ENCODE measurements around the gene CGB8. TPM values are rescaled to one million over a fixed set of nuclear protein-coding genes. Genes with fewer than 3 reads are reported as not detected.
"Not testable (repeated sequence)": the region's sequence is repeated elsewhere in the genome, so short reads cannot be mapped to it uniquely, and the experiment has no call there.

The CGB8 gene
- total RNA-seq (2014; rRNA removed; shearing (Covaris generic)) = 1.5 TPM in 1 of 2 replicates, not detected in the other

DNA sequence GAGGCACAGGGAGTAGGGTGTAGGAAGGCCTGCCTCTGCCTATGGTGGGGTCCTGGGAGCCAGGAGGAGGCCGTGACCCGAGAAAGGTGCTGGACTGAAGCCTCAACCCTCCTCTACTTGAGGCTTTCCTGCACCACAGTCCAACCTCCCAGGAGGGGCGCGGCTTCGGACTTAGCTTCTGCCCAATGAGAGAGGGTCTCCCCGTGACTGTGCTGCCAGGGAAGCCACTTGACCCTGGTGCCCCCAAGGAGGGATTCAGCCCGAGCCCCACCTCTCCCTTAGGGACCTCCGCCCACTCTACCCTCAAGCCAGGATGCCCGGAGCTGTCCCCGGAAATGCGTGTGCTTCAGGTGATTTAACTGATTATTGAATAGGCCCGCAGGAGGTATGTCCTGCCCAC lies at the start of gene CGB8:
CGB8 (minus strand) TSS at position 101 of the 400 bp plus-strand sequence. CDS start 372 bp downstream, outside the sequence.
- DNase-seq (ENCODE audit: low spot score) = not testable (repeated sequence)

DNA sequence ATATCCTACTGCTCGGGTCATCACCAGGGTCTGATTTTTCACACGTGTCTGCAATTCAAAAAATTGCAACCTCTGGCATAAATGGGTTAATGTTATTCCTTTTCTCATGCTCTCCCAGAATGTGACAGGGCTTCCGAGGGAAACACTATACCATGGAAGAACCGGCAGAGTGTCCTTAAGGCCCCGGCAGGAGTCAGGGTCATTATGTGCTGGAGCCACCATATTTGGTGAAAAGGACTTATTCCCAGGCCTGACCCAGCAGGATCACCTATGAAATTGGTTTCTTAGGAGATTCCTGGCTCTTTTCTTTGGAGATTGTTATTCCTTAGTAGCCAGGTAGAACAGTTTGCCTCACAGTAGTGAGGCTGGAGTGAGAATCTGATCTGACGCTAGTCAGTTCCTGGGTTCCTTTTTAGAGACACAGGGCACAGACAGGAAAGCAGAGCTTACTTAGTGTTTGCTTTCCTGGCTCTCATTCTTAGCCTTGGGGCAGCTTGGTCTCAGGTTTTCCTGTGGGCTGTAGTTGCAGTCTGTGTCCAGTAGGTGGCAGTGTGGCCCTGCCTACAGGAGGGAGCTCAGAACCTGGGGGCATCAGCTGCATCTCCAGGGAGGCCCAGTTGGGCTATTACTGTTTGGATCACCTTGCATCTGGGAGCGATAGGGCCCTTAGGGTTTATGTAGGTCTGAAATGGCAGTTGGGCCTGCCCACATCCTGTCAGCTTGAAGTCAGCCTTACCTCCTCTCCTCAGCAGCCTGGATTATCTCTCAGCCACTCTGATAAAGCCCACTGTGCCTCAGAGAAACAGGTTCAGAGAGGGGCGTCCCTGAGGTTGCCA lies 48.8 kb upstream of the CGB8 start:
- peak; percentile 83 for DNase-seq (ENCODE audit: low spot score)

DNA sequence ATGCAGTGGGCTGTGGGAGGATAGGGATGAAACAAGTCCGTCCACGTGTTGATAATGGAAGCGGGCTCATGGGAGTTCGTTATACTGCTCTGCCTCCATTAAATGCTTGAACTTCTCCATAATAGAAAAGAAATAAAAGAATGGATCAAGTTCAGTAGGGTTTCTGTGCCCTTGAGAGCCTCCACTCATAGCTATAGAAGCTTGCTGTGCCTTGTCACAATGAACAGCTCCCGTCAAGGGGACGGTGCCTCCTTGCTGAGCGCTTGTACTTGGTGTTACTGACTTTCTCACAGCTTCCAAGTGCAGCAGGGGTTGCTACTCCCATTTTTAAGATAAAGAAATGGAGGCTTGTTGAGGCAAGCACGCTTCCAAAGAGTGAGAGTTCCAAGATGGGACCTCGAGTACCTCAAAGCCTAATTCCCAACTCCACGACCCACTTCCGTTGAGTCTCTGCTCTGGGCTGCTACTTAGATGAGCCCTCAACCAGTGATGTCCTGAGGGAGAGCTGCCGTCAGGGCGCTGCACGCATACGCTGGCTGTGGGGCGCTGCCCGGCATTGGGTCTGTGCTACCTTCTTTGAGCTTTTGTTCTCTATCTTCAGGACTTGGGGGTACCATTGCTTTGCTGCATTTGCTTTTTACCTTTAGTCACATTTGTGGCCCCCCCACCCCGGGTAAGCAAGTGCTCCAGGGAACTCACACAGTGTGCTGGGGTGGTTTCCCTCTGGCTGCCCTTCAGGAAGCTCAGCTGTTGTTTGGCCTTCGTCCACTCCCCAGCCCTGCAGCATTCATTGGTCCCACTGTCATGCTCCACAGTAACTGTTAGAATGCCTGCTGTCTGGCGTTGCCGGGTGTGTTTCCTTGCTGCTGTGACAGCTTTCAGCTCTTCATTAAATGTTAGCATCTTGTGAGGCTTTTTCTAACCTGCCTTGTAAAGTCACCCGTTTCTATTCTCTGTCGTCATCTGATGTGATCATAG lies 45.9 kb upstream of the CGB8 start:
- DNase-seq (ENCODE audit: low spot score) = no peak

DNA sequence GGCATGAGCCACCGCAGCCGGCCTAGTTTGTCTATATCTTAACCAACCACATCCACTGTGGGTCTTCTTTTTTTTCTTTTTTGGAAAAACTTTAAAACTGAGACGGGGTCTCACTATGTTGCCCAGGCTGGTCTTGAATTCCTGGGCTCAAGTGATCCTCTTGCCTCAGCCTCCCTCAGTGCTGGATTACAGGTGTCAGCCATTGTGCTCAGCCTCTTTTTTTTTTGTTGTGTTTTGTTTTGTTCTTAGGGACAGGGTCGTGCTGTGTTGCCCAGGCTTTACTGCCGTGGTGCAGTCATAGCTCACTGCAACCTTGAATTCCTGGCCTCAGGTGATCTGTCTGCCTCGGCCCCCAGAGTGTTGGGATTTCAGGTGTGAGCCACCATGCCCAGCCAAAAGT lies 43.8 kb upstream of the CGB8 start:
- DNase-seq (ENCODE audit: low spot score) = no peak

DNA sequence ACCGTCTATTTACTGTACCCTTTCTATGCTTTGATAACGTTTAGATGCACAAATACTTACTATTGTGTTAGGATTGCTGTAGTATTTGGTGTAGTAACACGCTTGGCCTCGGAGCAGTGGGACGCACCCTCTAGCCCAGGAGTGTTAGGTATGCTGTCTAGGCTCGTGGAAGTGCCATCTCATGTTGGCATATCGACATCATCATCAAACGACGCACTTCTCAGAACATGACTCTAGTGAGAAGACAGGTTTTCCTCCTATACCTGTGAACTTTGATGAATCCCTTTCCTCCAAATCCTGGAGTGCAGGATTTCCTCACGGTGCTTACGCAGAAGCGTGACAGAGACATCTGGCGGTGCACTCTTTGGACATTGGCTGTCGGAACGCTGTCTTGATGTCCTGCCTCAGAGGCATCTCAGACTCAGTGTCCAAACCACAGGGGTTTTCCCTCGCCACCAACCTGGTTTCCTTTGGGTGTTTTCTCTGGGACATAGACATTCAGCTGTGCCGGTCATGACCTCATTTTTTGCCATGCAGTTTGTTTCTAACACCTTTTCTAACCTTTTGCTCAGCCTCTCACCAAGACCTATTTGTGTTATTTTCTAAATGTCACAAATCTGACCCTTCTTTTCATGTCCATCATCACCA lies 42.6 kb upstream of the CGB8 start:
- DNase-seq (ENCODE audit: low spot score) = no peak

DNA sequence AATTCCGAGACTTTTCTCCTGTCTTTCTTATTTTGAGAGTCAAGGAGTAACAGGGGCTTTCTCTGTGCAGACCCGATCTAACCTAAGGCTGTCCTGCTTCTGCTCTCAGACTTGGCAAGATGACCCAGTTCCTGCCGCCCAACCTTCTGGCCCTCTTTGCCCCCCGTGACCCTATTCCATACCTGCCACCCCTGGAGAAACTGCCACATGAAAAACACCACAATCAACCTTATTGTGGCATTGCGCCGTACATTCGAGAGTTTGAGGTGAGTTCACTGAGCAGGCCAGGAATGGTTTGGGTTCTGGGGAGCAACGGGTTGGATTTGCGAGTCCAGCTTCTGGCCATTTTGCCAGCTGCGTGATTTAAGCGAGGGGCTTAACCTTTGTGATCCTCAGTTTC lies 37.4 kb upstream of the CGB8 start:
- no peak for DNase-seq (ENCODE audit: low spot score)

DNA sequence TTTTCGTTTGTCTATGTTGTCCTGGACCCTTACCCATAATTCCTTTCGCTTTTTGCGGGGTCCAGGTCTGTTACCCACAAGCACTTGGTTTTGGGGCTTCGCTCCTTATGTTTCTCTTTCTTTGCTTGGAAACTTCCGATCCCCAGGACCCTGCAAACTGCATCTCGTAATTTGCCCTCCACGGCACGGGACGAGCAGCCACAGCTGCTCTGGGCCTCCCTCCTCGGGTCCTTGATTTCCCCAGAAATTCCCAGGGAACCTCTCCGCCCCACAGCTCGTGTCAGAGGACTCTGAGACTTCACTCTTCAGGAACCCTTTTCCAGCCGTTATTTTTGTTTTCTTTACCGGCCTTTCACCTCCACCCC lies 36.9 kb upstream of the CGB8 start:
- DNase-seq (ENCODE audit: low spot score) = no peak

DNA sequence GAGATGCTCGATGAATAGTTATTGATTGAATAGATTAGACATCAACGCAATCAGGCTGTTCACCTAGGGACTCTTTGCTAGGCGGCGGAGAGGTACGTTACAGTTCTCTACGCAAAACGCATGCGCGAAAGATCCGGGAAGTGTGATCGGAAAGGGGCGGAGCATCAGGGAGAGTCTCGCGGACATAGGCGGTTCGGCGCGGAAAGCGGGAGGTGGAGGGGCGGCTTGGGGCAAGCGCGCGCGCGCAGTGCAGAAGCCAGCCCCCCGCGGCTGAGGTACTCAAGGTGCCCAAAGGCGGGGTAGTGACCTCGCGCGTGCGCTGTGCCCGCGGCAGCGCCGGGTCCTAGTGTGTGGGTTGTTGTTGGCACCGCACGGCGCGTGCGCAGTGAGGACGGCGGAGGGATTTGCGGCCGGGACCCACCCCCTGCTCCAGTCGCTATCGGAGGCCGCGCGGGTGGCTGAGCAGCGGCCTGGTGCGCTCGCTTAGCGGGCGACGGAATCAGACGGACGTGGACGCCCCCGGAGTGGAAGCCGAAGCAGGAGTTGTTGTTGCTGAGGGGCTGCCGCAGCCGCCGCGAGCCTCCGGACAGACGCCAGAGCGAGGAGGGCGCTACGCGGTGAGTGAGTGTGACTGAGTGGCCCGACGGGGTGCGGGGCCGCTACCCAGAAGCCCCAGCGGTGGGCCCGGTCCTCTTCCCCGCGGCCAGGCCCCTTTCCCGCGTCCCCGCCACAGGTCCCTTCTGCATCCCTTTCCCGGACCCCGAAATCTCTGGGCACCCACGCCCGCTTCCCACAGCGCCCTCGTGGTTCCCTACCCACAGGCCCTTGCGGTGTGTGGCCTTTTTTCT lies 36.3 kb upstream of the CGB8 start, which contains the start of gene SNRNP70:
SNRNP70 (plus strand) TSS at position 432 of the 848 bp plus-strand sequence. CDS start 964 bp downstream, outside the sequence.
- peak; percentile 99 for DNase-seq (ENCODE audit: low spot score)

DNA sequence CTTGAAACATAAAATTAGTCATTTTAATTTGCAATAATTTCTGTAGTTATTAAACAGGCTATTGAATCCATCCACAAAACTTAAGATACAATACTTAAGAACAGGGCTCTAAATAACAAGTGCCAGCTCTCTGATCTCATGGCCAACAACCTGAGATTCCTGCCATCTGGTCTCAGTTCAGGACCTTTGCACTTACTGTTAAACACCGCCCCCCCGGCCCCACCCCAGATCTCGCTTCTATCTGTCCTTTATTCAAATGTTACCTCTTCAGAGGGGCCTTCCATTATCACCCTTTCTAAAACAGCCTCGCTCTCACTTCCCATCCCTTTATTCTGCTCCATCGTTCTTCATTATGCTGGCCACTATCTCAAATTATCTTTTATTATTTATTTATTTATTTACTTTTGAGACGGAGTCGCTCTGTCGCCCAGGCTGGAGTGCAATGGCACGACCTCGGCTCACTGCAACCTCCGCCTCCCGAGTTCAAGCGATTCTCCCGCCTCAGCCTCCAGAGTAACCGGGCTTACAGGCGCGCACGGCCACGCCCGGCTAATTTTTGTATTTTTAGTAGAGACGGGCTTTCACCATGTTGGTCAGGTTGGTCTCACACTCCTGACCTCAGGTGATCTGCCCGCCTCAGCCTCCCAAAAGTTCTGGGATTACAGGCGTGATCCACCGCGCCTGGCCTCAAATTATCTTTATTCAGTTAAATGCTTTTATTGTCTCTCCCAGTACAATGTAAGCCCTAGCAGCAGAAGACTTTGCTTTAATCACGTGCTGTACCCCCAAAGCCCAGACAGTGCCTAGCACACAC lies 35.5 kb upstream of the CGB8 start:
- no peak for DNase-seq (ENCODE audit: low spot score)

DNA sequence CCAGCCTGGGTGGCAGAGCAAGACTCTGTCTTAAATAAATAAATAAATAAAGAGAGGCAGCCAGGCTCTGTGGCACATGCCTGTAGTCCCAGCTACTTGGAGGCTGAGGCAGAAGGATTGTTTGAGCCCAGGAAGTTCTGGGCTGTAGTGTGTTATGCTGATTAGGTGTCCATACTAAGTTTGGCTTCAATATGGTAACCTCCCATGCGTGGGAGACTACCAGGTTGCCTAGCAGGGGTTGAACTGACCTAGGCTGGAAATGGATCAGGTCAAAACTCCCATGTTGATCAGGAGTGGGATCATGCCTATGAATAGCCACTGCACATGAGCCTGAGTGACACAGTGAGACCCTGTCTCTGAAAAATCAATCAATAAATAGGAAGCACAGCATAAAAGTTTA lies 32.4 kb upstream of the CGB8 start:
- DNase-seq (ENCODE audit: low spot score) = no peak

DNA sequence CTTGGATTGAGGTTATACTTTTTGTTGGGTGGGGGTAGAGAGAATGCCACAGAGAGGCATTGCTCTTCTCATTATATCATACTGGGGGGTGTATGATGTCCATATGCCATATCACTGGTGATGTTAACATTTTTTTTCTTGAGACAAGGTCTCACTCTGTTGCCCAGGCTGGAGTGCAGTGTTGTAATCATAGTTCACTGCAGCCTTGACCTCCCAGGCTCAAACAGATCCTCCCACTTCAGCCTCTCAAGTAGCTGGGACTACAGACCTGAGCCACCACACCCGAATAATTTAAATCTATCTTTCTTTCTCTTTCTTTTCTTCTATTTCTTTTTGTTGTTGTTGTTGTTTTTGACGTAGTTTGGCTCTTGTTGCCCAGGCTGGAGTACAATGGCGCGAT lies 31.5 kb upstream of the CGB8 start:
- no peak for DNase-seq (ENCODE audit: low spot score)

DNA sequence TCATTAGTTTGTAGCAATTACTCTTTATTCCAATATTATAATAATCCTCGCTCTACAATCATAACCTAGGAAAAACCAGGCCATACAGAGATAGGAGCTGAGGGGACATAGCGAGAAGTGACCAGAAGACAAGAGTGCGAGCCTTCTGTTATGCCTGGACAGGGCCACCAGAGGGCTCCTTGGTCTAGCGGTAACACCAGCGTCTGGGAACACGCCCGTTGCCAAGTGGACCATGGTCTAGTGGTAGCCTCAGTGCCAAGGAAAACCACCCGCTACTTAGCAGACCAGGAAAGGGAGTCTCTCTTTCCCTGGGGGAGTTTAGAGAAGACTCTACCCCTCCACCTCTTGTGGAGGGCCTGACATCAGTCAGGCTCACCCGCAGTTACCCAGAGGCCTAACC lies 26.0 kb upstream of the CGB8 start:
- DNase-seq (ENCODE audit: low spot score) = peak; percentile 67

DNA sequence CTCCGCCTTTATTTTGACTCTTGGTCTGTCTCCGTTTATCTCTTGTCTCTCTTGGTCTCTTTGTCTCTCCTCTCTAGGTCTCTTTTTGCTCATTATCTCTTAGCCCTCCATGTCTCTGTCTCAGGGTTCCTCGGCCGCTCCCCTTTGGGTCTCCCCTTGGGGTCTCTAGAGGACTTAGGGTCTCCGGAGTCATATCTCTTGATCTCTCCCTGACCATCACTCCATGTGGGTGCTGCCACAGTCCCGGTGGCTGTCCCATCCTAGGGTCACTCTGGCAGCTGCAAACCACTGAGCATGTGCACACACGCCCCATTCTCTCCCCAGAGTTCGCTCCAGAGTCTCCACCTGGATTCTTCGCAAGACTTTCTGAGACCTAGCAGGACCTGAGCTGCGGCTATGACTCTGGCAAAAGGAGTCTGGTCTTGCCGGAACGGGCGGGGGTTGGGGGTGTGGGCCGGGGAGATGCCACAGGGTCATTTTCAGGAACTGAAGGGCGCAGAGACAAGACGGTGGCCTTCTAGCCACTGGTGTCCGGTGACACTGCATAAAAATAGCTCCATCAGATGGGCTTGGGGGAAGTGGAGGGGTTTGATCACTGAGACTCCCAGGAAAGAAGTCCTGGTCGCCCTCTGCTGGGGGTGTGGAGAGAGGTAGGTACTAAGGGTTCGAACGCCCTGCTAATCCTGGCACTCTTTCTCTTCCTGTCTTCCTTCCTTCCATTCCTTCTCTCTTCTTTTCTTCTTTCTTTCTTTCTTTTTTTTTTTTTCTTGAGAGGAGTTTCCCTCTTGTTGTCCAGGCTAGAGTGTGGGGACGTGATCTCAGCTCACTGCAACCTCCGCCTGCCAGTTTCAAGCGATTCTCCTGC lies 24.8 kb upstream of the CGB8 start:
- peak; percentile 58 for DNase-seq (ENCODE audit: low spot score)

DNA sequence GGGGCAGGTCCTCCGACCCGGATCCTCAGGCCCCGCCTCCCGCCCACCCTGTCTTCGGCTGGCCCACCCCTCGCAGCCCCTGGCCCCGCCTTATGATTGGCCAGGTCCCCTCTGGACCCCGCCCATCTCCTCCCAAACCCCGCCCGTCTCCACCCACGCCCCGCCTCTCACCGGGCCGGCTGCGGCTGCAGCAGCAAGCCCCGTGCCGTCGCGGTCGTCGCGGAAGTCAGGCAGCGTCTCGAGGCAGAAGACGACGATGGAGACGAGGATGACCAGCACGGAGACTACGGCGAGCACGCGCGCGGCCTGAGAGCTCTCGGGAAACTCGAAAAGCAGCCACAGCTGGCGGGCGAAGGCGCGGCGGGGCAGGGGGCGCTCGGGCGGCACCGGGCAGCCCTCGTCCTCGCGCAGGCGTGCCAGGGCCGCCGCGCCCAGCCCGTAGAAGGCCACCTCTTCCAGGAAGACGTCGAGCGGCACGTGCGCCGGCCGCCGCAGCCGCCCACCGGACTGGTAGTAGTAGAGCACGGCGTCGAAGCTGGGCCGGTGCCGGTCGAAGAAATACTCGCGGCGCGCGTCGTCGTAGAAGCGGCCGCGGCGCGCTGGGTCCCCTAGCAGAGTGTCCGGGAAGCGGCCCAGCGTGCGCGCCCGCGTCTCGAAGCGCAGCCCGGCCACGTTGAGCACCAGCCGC lies 23.1 kb upstream of the CGB8 start:
- DNase-seq (ENCODE audit: low spot score) = no peak

DNA sequence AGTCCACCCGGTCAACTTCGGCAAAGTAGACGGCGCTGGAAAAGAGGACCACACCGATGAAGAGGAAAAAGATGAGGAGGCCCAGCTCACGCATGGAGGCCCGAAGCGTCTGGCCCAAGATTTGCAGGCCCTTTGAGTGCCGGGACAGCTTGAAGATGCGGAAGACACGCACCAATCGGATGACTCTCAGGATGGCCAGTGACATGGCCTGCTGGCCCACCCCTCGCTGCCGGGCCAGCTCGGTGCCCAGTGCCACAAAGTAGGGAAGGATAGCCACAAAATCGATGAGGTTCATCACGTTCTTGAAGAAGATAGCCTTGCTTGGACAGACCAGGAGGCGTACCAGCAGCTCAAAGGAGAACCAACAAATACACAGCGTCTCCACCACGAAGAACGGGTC lies 21.5 kb upstream of the CGB8 start:
- DNase-seq (ENCODE audit: low spot score) = no peak

DNA sequence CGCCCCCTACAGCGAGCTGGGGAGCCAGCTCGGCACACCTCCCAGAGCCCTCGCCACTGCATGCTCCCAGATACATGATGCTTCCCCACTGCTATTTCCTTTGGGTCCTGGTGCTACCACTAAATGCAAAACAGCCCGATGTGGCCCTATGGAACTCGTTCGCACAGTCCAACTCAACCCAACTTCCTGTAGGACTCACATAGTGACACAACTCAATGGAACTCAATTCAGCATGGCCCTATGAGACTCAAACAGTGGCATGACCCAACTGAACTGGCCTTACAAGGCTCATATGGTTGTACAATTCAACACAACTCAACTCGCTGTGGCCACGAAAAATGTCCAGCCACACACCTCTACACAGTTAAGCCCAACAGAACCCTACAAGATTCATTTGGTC lies 20.1 kb upstream of the CGB8 start:
- no peak for DNase-seq (ENCODE audit: low spot score)

DNA sequence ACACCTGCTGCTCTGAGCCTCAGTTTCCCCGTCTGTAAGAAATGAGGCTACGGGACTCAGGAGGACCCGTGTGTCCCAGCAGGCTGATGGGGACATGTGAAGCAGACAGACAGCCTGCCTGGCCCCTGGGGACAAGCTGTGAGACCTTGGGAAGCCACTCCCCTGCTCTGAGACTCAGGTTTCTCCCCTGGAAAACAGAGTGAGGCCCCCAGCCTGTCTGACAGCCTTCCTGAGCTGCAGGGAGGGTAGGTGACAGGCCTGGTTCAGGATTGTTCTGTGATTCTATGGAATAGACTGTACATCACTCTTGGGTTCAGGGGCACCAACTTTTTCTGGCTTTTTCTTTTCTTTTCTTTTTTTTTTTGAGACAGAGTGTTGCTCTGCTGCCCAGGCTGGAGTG lies 18.6 kb upstream of the CGB8 start:
- DNase-seq (ENCODE audit: low spot score) = no peak

DNA sequence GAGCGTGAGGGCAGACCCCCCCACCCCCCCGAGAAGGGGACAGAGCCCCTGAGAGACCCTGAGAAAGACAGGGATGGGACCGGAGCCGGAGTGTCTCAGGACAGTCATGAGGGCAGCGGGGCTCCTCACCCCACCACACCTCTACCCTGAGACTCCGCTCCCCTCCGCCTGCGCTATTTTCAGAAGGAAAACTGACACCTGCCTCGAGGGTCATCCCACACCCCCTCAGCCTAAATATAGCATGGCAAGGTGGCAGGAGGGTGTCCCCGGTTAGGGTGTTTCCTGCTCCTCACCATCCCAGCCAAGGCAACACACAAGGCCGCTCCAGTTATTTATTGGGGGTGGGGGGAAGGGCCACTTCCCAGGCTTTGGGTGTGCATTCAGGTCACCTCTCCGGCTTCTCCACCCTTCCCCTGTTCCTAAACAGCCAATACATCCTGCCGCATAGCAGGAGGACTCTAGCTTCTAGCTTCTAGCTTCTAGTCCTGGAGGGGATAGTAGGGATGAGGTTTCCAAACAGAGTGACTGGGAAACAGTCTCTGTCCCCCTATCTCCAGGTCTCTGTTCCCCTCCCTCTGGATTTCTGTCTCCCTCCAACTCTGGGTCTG lies 17.1 kb upstream of the CGB8 start:
- DNase-seq (ENCODE audit: low spot score) = no peak
